ENCODE results near the gene ROMO1.

The ROMO1 gene

DNA sequence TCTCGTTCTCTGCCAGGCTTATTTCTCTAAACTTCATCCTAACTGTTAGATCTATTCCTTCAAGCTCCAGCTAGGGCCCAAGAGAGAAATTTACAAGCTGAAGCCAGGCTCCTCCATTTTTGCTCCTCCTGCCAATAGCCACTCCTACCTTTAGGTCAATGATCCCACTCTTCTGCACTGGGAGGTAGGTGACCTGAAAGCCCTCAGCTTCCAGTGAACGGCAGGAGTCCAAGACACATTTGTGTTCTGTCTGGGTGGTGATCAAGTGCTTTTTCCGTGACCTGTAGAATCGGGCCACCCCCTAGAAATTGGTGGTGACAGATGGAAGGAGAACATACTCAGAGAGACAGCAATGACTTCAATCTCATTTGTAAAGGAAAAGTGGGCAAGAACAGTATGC lies 8.9 kb upstream of the ROMO1 start:
- Histone ChIP-seq H4K20me1 (ENCODE audit: control insufficient read depth, insufficient read depth, low read depth, low read length) (no peaks in the 10 kb centered on the region), H3K36me3 (ENCODE audit: control insufficient read depth, low read length) (peaks cover 12% of the 10 kb centered on the region), H3K4me2 (ENCODE audit: low read length) (no peak overlapping the region), H3K9me3 (ENCODE audit: control insufficient read depth, insufficient read depth, low read length) (no peaks in the 10 kb centered on the region), H3K27ac (ENCODE audit: low read depth, low read length) (no peak overlapping the region), H3K4me3 (ENCODE audit: low read length) (no peak overlapping the region), H3K4me1 (ENCODE audit: control insufficient read depth, low read length) (no peaks in the 10 kb centered on the region), H3K79me2 (ENCODE audit: control insufficient read depth, low read length) (no peaks in the 10 kb centered on the region), H3K27me3 (ENCODE audit: control insufficient read depth, low read length) (no peaks in the 10 kb centered on the region), H3F3A (ENCODE audit: control insufficient read depth, insufficient read depth) (no peaks in the 10 kb centered on the region), H3K9me2 (replicated peaks; ENCODE audit: control insufficient read depth, low read length) (no peaks in the 10 kb centered on the region)
- TF ChIP-seq EZH2phosphoT487 (IDR thresholded peaks at IDR 0.05; ENCODE audit: borderline replicate concordance, low read length), result no peak
- no peak for TF ChIP-seq CTCF (IDR thresholded peaks at IDR 0.05; ENCODE audit: low read depth, low read length, poor library complexity, severe bottlenecking)

DNA sequence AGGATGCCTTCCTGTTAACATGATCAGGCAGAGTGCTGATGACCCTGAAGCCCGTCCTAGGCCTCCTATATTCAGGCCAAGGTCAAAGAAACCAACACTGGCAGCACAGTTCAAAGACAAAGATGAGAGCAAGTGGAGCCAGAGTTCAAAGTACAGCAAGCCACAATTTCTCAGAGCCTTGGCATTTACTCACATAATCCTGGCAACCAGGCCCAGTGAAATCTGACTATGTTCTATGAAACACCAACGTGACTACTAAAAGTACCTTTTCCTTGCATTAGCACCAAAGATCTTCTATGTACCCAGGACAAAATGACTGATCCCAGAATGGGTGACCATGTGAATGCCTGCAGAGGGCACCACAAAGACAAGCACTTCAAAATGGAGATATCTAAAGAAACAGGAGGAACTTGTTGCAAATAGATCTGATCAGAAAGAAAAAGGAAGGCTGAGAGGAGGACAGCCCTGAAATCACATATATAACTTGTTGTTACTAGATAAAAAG lies 3.9 kb upstream of the ROMO1 start:
- no peak overlapping the region for H3K27ac ChIP-seq (ENCODE audit: low read depth, low read length)
- H4K20me1 ChIP-seq (ENCODE audit: control insufficient read depth, insufficient read depth, low read depth, low read length), result no peaks in the 10 kb centered on the region
- H3K4me2 ChIP-seq (ENCODE audit: low read length), result no peak overlapping the region
- no peaks in the 10 kb centered on the region for H3K27me3 ChIP-seq (ENCODE audit: control insufficient read depth, low read length)
- peaks cover 26% of the 10 kb centered on the region for H3K79me2 ChIP-seq (ENCODE audit: control insufficient read depth, low read length)
- H3K9me3 ChIP-seq (ENCODE audit: control insufficient read depth, insufficient read depth, low read length), result no peaks in the 10 kb centered on the region
- H3K4me1 ChIP-seq (ENCODE audit: control insufficient read depth, low read length), result peaks cover 17% of the 10 kb centered on the region
- TF ChIP-seq EZH2phosphoT487 (IDR thresholded peaks at IDR 0.05; ENCODE audit: borderline replicate concordance, low read length) (no peak), CTCF (IDR thresholded peaks at IDR 0.05; ENCODE audit: low read depth, low read length, poor library complexity, severe bottlenecking) (no peak)
- H3F3A ChIP-seq (ENCODE audit: control insufficient read depth, insufficient read depth), result peaks cover 7% of the 10 kb centered on the region
- H3K9me2 ChIP-seq (replicated peaks; ENCODE audit: control insufficient read depth, low read length), result no peaks in the 10 kb centered on the region
- no peak overlapping the region for H3K4me3 ChIP-seq (ENCODE audit: low read length)
- peaks cover 28% of the 10 kb centered on the region for H3K36me3 ChIP-seq (ENCODE audit: control insufficient read depth, low read length)

DNA sequence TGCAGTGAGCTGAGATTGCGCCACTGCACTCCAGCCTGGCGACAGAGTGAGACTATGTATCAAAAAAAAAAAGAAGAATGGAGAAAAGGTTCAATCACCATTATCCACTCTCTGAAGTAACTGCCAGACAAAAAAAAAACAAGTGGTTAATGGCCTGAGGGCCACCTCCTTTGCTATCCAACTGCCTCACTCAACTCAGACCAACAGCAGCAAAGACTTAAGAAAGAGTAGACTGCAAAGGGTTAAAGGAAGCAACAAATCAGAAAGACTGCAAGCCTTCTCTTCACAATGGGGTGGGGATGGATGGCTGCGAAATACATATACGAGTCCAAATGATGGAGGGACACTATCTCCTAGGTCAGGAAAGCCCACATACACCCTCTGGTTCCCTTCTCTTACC lies 3.2 kb upstream of the ROMO1 start:
- Histone ChIP-seq H4K20me1 (ENCODE audit: control insufficient read depth, insufficient read depth, low read depth, low read length) (no peaks in the 10 kb centered on the region), H3K79me2 (ENCODE audit: control insufficient read depth, low read length) (peaks cover 33% of the 10 kb centered on the region), H3F3A (ENCODE audit: control insufficient read depth, insufficient read depth) (peaks cover 13% of the 10 kb centered on the region), H3K4me1 (ENCODE audit: control insufficient read depth, low read length) (peaks cover 24% of the 10 kb centered on the region), H3K9me3 (ENCODE audit: control insufficient read depth, insufficient read depth, low read length) (no peaks in the 10 kb centered on the region), H3K4me2 (ENCODE audit: low read length) (no peak overlapping the region), H3K9me2 (replicated peaks; ENCODE audit: control insufficient read depth, low read length) (no peaks in the 10 kb centered on the region), H3K4me3 (ENCODE audit: low read length) (no peak overlapping the region), H3K27ac (ENCODE audit: low read depth, low read length) (no peak overlapping the region), H3K27me3 (ENCODE audit: control insufficient read depth, low read length) (no peaks in the 10 kb centered on the region), H3K36me3 (ENCODE audit: control insufficient read depth, low read length) (peaks cover 30% of the 10 kb centered on the region)
- TF ChIP-seq EZH2phosphoT487 (IDR thresholded peaks at IDR 0.05; ENCODE audit: borderline replicate concordance, low read length) (no peak), CTCF (IDR thresholded peaks at IDR 0.05; ENCODE audit: low read depth, low read length, poor library complexity, severe bottlenecking) (no peak)
